ENCODE data around the gene NPFFR2.

GRCh38 chr4:72111863-72112262 is 80.1 kb downstream of the NPFFR2 start:
- TF ChIP-seq RAD21 (IDR thresholded peaks at IDR 0.05) (no peak), MAX (IDR thresholded peaks at IDR 0.05) (no peak), RXRA (IDR thresholded peaks at IDR 0.05) (no peak), CTCF (IDR thresholded peaks at IDR 0.05; ENCODE audit: low read depth, low read length, missing input control) (no peak), REST (IDR thresholded peaks at IDR 0.05) (no peak), SP1 (IDR thresholded peaks at IDR 0.05) (no peak), FOXA2 (IDR thresholded peaks at IDR 0.05) (no peak)

Measured in liver (tissue), 3 donors.